Left forelimb (tissue), 1 donor: Measurements from ENCODE around the gene TCTN1.
"Not testable (repeated sequence)": the region's sequence is repeated elsewhere in the genome, so short reads cannot be mapped to it uniquely, and the experiment has no call there.

Experiments
- DNase-seq: peaks from one replicate; pipeline ENCODE4 v3.0.0-alpha.2; 2018; ENCODE audit warnings: low spot score

TCTN1 gene

DNA sequence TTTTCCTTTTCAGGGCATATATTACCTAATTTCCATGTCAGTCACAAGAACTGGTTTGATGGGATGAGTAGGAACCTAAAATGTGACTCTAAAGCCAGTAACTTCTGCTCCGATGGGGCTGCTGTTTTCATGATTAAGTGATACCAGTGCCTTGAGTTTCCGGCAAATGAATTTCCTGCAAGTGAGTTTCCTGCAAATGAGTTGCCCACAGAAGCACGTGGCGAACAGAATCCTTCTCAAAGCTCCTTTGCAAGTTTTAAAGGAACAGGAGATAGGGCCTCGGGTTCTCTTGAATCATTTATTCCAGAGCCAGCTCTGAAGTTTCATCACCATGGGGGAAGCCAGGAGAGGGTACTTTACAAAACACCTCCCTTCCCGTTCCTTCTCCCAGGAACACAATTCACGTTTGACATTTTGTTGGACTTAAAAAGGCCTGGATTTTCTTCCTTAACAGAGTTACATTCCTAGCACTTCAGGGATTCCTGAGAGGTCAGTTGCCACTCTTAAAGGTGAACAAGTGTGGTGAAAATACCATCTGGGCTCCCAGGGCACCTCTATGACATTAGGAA, 28.6 kb upstream of the TCTN1 start:
- no peak for DNase-seq

- not testable (repeated sequence) for DNase-seq
Measured at GRCh38 chr12:110587102-110587501, 26.8 kb upstream of the TCTN1 start.

- no peak for DNase-seq
Measured at GRCh38 chr12:110590059-110590458, 23.9 kb upstream of the TCTN1 start.

DNA sequence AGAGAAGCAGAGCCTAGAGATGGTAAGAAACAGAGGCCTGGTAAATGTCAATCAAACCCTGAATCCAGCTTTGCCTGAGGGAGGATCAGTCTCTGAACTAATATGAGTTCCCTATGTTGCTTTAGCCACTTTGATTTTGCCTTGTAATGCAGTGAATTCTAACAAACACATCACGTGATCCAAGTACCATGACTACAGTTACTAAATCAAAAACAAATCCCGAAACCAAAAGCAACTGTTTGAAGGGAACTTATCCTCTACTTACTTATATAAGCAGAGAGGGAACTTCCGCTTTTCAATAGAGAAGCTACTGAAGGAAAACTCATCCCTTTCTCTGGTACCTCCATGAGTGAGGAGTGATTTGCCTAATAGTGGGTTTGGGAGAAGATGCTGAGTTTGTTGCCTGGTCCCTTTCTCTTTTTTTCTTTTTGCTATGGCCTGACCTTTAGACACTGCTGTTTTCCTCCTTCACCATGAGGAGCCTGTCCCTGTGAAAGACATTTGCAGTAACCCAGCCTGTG, 23.1 kb upstream of the TCTN1 start:
- no peak for DNase-seq

DNA sequence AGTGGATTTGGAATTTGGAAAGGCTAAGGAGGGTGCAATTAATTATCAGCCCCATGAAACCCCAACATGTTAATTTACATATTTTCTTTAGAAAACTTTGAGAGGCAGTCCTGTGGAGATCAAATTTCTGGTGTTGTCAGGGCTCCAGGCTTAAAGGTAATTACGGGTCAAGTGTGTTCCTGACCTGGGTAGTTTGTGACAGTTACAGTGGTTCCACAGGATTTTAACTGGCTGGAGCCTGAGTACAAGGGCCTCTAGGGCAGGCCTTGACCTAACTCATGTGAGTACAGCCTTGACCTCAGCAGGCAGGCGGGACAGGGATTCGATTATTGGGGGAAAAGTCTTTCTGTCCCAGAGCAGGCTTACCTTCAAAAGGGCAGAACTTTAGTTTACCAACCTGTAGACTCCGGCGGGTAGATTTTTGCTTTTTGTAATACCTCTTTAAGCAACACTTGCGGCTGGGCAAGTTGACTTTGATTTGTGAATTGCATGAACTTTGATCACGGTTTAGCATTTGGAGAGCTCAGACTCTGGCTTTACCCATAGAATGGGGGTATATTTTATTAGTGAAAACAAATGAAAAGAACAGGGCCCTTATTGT, 22.4 kb upstream of the TCTN1 start:
- DNase-seq = no peak

DNA sequence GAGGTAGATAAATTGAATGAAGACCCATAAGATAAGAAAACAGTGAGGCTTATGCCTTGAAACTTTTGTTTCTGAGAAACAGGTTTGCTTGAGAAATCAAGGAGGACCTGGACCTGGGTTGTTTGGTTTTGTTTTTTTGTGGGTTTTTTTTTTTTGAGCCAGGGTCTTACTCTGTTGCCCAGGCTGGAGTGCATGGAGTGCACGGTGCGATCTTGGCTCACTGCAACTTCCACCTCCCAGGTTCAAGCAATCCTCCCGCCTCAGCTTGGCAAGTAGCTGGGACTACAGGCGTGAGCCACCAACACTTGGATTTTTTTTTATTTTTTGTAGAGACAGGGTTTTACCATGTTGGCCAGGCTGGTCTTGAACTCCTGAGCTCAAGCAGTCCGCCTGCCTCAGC, 21.9 kb upstream of the TCTN1 start:
- DNase-seq = no peak

GRCh38 chr12:110592919-110593318, 21.0 kb upstream of the TCTN1 start:
- not testable (repeated sequence) for DNase-seq

DNA sequence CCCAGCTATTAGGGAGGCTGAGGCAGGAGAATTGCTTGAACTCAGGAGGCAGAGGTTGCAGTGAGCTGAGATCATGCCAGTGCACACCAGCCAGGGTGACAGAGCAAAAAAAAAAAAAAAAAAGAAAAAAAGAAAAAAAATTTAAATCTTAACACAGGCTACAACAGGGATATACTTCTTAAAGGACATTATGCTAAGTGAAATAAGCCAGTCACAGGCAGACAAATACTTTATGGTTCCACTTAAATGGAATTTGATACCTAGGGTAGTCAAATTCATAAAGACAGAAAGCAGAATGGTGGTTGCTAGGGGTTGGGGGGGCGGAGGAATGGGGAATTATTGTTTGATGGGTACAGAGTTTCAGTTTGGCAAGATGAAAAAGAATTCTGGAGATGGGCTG, 16.0 kb upstream of the TCTN1 start:
- no peak for DNase-seq

- DNase-seq = no peak
Measured at GRCh38 chr12:110599334-110599733, 14.6 kb upstream of the TCTN1 start.

- no peak for DNase-seq
Measured at GRCh38 chr12:110600254-110600653, 13.7 kb upstream of the TCTN1 start.

DNA sequence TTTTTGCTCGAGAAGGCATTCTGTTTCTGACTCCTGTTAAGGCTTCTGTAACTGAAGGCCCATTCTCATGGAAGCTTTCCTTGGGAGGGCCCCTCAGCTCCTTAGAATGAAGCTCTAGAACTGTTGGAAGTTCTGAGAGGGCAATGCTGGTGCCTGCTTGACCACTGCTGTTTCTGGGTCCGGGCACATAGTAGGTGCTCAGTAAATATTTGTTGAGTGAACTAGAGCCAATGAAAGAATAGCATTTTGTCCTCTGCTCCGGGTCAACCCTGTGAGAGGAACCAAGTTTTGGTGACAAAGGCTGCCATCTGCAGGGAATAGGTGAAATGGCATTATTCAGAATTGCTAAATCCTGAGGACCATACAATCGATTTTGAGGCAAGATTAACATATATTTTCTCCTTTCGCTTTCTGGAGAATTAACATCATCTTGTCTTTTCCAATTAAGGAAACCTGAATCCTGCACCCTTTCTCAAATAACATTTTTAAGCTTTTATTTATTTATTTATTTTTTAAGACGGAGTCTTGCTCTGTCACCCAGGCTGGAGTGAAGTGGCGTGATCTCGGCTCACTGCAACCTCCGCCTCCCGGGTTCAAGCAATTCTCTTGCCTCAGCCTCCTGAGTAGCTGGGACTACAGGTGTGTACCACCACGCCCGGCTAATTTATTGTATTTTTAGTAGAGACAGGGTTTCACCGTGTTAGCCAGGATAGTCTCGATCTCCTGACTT, 11.7 kb upstream of the TCTN1 start:
- not testable (repeated sequence) for DNase-seq

DNA sequence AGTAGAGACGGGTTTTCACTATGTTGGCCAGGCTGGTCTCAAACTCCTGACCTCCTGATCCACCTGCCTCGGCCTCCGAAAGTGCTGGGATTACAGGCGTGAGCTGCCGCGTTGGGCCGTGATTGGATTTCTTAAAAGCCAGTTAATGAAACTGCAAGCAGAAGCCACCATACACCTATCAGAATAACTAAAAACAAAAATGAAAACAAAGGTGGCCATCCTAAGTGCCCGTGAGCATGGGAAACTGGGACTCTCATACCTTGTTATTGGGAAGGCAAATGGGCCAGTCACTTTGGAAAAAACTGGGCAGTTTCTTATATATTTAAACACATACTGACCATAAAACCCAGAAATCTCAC, 7.7 kb upstream of the TCTN1 start:
- no peak for DNase-seq

DNA sequence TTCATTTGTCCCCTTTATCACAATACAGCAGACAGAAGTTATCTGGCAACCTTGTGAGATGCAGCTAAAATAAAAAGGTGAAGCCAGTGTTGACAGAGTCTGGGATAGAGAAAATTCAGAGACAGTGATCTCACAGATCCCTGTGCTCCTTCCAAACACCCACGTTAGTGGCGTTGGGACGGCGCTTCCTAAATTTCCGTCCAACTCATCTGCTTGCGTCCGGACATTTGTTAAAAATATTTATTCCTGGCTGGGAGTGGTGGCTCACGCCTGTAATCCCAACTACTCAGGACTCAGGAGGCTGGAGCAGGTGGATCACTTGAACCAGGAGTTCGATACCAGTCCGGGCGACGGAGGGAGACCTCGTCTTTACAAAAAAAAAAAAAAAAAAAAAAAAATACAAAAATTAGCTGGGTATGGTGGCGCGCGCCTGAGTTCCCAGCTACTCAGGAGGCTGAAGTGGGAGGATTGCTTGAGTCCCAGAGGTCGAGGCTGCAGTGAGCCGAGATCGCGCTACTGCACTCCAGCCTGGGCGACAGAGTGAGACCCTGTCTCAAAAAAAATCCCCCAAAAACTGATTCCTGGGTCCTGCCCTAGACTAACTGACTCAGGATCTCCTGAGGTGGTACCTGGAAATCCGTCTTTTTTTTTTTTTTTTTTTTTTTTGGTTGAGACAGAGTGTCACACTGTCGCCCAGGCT, 708 bp upstream of the TCTN1 start:
- DNase-seq = no peak

DNA sequence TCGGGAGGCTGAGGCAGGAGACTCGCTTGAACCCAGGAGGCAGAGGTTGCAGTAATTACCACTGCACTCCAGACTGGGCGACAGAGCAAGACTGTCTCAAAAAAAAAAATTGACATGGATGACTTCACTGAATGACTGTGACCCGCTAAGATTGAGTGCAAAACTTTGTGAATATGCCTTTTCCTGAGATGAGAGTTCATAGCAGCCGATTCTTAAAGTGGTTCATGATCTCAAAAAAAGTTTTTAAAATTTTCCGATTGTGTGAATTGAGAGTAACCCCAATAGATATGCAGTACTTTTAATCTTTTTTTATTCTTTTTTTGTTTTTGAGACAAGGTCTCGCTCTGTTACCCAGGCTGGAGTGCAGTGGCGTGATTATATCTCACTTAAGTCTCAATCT, 1.2 kb downstream of the TCTN1 start:
- no peak for DNase-seq

GRCh38 chr12:110616471-110617115, 2.7 kb downstream of the TCTN1 start:
- no peak for DNase-seq

- no peak for DNase-seq
Measured at GRCh38 chr12:110619534-110619953, 5.6 kb downstream of the TCTN1 start.

GRCh38 chr12:110622582-110622981, 8.7 kb downstream of the TCTN1 start:
- DNase-seq = no peak

DNA sequence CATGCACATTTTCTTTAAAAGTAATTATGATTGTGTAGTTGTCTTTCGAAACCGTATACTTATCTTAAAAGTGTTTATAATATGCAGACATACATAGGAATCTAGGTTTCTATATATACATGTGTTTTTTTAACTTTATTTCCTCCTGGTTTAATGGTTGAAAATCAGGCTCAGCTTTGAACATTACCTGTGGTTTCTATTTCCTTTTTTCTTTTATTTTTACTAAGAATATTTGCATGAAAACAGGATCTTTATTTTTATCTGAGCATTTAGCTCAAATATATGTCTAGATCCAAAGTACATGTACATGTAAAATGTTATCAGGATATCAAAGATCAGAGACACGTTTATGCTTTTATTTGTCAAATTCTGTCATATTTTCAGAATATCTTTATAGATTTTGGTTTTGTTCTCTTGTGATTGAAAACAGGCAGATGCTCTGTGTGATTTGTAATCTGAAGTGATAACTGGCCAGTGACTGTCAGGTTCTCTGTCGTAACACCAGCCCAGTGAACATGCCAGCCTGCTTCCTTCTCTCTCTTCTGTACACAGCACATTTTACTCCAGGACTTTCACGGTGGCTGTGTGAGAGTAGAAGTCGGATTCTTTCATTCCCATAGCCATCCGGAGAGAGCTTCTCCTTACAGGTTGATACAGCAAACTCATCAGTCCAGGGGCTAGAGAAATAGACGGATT, 13.7 kb downstream of the TCTN1 start:
- DNase-seq = no peak

- DNase-seq = no peak
Measured at GRCh38 chr12:110635055-110635454, 21.1 kb downstream of the TCTN1 start.

GRCh38 chr12:110636516-110636915, 22.6 kb downstream of the TCTN1 start:
- no peak for DNase-seq

- no peak for DNase-seq
Measured at GRCh38 chr12:110637869-110638441, 24.0 kb downstream of the TCTN1 start.
